ENCODE results near the gene FAM107B.

DNA sequence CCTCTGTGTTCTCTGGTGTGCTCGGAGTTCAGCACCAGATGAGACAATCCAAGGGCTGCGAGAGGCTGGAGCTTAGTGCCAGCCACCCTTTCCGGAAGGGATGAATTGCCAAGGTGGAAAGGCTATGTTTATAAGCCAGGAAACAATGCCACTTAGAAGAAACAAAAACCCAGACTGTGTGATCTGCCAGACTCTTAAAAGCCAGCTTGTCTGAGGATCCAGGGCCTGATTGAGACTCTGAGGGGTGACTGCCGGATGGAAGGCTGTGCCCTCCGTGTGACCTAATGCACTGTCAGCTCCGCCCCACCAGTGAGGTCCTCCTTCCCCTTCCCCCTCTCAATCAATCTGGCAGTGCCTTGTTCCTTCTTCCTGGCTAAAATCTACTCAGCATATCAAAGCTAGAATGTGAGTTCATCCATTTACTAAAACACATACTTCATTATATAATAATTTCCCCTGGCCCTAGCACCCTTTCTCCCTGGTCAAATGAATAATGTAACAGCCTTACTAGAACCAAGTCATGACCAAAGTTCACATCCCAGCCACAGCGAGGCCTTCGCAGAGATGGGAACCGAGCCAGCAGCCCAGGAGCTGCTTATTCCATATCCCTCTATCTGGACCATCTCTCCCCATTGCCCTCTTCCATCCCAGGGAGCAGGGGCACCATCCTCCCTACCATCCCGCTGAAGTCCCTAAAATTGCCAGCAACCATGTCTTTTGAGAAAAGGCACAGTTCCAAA, 25.5 kb downstream of the FAM107B start:
- TF ChIP-seq EP300 (IDR thresholded peaks at IDR 0.05) (no peak), POLR2A (IDR thresholded peaks at IDR 0.05) (no peak)
- TF ChIP-seq, protein P1, sequence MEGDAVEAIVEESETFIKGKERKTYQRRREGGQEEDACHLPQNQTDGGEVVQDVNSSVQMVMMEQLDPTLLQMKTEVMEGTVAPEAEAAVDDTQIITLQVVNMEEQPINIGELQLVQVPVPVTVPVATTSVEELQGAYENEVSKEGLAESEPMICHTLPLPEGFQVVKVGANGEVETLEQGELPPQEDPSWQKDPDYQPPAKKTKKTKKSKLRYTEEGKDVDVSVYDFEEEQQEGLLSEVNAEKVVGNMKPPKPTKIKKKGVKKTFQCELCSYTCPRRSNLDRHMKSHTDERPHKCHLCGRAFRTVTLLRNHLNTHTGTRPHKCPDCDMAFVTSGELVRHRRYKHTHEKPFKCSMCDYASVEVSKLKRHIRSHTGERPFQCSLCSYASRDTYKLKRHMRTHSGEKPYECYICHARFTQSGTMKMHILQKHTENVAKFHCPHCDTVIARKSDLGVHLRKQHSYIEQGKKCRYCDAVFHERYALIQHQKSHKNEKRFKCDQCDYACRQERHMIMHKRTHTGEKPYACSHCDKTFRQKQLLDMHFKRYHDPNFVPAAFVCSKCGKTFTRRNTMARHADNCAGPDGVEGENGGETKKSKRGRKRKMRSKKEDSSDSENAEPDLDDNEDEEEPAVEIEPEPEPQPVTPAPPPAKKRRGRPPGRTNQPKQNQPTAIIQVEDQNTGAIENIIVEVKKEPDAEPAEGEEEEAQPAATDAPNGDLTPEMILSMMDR (IDR thresholded peaks at IDR 0.05), result no peak

Measured in suprapubic skin (tissue), 3 donors.